NT2/D1 (cell line): ENCODE measurements around the gene SLCO3A1.

Source experiments
- SUZ12 ChIP-seq: IDR thresholded peaks from 2 replicates; pipeline ENCODE4 v1.6.1; 2011; ENCODE audit not compliant: insufficient read length, insufficient read depth; ENCODE audit errors: extremely low read depth
- YY1 ChIP-seq: IDR thresholded peaks from 2 replicates; pipeline ENCODE4 v1.6.1; 2011; ENCODE audit not compliant: insufficient read length, insufficient read depth
- ZNF274 ChIP-seq: IDR thresholded peaks from 2 replicates; pipeline ENCODE4 v1.6.1; 2011; ENCODE audit warnings: mild to moderate bottlenecking, low read depth, low read length

- no peak for TF ChIP-seq ZNF274
- TF ChIP-seq YY1: no peak
- no peak for TF ChIP-seq SUZ12
These were observed 304.9 kb downstream of the SLCO3A1 start for GRCh38 chr15:92158426-92158825.
